Activated naive CD4-positive, alpha-beta T cell treated with anti-CD3 and anti-CD28 coated beads, Interleukin-2, amount 50 U/mL, for 72 hours (primary cell): ENCODE data around the gene GRM5. TPM values are rescaled to one million over a fixed set of nuclear protein-coding genes. Genes with fewer than 3 reads are reported as not detected.
A peak's percentile ranks its signal among the peaks of the same experiment; 100 is the strongest.

Experiments
- ATAC-seq, 2 donors: fragments of 150-1000 bp; cut with Tn5 transposase; 2 replicates each; pipeline ENCODE4 v1.10.0; 2021; ENCODE audit warnings: mild to moderate bottlenecking in 2 of 2, moderate library complexity in 2 of 2
- DNase-seq, 2 donors: peaks; one replicate each; pipeline ENCODE4 v3.0.0; 2021 to 2022; ENCODE audit warnings: low spot score in 2 of 2
- H3K27ac Mint-ChIP-seq, 2 donors: one replicate each; pipeline ENCODE4 v1.8.0; 2022; ENCODE audit warnings: mild to moderate bottlenecking in 2 of 2, mixed read lengths in 2 of 2
- H3K36me3 Mint-ChIP-seq, 2 donors: one replicate each; pipeline ENCODE4 v1.8.0; 2022; ENCODE audit warnings: mixed read lengths in 2 of 2
- H3K9me3 Mint-ChIP-seq, 2 donors: one replicate each; pipeline ENCODE4 v1.8.0; 2022; ENCODE audit warnings: mixed read lengths in 2 of 2
- total RNA-seq, 2 donors: library from RNA; stranded (reverse); gene quantifications; one replicate each; pipeline ENCODE4 v1.2.3, GENCODE V29; 2022

The GRM5 gene
- total RNA-seq, 2 donors from 2014 or later: not detected

DNA sequence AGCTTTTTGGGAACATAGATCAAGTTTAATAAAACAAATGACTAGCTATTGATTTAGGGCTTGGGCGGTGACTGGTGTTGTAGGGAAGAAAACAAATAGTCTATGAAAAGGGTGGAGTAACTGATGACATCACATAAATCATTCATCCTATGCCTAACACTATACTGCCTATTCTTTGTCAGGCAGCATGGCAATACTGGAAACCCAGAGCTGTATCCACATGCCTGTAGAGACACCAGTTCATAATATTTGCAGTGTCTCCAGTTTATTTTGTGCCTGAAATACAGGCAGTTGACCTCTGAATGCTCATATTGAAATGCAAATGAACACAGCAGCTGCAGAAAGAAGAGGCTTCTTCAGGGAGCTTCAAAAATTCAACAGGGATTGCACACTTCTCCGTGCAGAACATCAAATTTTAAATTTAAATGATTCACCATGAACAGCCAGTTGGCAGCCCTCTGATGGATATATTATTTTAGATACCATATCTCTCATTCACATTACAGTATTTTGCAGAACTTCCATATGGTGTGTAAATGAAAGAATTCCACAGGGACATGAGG, 445.1 kb downstream of the GRM5 start:
- H3K27ac Mint-ChIP-seq: no peak overlapping the region
- no peak for DNase-seq
- no peak for ATAC-seq
- no peaks in the 10 kb centered on the region for H3K36me3 Mint-ChIP-seq
- H3K9me3 Mint-ChIP-seq: no peaks in the 10 kb centered on the region

DNA sequence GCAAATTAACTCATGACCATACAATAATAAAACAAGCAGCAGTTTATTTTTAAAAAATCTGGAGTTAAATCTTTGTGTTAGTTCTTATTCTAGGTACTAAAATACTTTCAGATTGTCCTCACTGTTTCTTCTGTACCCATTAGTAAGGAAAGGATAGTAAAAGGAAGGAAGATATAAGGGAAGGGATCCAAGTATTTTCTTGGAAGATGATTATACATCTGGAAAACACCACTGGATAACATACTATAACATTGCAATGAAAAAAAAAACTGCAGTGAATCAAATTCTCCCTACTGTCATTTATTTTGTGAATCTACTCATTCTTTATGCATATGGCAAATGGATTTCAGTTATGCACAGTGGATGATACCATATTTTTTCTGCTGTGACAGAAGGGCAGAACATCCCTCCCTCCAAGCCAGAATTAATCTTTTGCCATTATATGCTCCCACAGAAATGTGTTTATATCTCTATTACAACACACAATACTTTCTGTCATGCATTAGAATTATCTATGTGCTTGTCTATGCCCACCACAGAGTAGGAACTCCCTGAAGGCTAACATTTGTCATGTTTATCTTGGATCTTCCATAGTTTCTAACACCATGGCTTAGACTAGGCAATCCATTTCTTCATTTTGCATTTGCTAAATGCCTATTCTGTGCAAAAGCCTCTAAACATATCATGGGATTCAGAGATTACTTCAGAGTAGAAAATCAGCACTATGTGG, 446.0 kb downstream of the GRM5 start:
- ATAC-seq (no peak), DNase-seq (no peak)
- no peak overlapping the region for H3K27ac Mint-ChIP-seq
- no peaks in the 10 kb centered on the region for H3K9me3 Mint-ChIP-seq
- H3K36me3 Mint-ChIP-seq: no peaks in the 10 kb centered on the region

DNA sequence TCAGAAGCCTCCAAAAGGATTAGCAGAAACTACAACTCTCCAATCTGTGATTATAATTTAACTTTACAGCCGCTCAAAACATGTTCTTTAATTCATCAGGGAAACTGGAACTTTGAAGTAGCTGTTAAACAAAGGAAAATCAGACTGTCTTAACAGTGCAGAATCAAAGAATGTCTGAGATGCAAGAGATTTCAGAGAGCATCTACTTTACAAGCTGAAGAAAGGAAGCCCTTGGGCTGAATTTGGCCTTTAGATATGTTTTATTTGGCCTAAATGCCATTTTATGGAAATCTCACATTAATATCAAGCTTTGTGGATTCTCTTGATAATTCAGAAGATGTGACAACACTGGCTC, 446.7 kb downstream of the GRM5 start:
- DNase-seq (no peak), ATAC-seq (no peak)
- Mint-ChIP-seq H3K9me3 (no peaks in the 10 kb centered on the region), H3K36me3 (no peaks in the 10 kb centered on the region), H3K27ac (no peak overlapping the region)

DNA sequence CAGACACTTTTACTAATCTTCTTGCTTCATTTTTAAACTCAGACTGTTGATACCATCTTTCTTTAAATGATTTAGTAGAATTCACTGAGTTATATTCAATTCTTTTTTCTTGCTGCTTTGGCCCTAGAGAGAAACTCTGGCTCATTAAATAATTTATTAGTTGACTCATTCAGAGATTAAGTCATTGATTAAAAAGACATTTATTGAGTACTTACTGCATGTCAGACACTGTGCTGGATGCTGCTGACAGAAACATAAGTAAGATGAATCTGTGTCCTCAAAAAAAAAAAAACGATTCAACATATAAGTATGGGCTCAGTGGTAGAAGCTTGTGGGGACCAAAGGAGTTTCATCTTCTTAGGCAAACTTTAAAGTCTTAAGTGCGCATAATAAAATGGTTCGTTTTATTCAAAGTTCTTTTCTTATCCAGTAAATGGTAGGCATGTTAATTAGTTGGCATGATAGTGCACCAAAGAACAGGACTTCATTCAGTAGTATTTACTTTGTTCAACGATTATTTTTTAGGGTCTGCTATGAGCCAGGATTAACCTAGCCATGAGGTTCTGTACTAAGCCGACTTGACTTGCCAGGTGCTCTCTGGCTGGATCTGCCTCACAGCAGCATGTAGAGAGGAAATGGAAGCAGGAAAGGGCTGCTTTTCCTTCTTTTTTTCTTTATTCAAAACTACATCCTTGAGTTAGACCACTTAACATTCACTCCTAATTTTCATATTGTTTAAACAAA, 447.3 kb downstream of the GRM5 start:
- DNase-seq (no peak), ATAC-seq (no peak)
- Mint-ChIP-seq H3K9me3 (no peaks in the 10 kb centered on the region), H3K36me3 (peaks cover 0 to 2% of the 10 kb centered on the region in 2 donors), H3K27ac (no peak overlapping the region)

DNA sequence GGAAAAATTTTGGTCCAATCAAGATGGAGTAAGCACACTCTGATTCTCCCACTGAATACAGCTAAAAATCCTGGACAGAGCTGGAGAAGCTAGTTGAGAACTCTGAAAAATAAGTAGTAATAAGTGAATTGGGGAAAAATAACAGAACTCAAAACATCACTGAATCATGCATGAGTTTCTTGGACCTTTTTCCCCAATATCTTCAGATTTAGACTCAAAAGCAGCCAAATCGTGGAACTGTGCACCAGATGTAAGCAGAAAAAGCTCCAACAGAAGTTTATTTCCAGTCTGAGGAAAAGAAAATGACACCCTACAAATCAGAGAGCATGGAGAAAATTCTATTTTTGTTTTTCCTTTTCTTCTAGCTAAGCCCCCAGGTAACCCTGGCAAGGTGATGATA, 448.6 kb downstream of the GRM5 start:
- Mint-ChIP-seq H3K36me3 (peaks cover 0 to 10% of the 10 kb centered on the region in 2 donors), H3K9me3 (no peaks in the 10 kb centered on the region), H3K27ac (no peak overlapping the region)
- ATAC-seq (no peak), DNase-seq (no peak)

DNA sequence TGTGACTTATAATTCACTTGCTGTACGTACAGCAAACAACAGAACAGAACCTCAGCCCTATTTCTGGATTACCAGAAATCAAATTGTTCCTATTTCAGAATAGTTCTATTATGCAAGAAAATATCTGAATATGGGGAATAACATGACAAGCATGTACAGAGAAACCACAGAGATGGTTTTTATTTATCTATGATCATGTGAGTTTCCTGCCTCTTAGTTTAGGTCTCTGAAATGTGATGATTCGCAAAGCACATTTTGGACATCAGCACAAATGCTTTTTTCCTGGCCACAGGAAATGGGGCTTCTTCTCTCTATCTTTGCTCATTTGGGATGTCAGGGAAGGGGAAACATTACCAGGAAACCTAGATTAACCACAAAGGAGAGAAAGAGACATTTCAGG, 461.5 kb downstream of the GRM5 start:
- DNase-seq (no peak), ATAC-seq (no peak)
- no peak overlapping the region for H3K27ac Mint-ChIP-seq

DNA sequence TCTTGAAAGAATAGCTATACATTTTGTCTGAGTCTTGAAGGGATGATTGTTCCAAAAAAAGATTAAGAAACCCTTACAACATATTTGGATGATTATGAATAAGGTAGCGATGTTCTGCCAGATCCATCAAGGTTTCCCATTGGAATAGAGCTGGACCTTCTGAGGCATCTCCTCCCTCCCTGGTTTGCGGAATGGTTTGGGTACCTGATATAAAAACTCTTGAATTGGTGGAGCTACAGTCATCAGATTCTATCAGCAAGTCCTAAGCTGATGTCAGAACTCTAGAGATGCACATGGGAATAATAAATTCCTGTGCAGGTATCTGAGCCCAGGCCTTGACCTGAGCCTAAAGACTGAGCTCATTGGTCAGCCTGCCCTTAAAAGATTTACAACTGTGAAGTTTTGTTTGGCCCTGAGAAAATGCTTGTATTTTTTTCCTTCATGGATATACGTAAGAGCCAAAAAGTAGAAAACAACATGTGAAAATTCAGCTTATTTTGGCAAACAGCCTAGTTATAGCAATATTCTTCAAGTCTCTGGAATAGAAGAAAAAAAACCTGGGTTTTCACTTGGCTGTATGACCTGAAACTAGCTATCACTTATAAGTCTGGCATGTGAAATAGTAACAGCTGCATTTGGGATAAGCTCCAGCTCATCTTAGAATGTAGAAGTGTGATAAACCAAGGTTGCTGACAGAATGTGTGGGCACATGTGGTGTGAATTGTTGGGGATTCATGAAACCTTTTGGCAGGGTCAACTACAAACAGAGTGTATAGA, 462.5 kb downstream of the GRM5 start:
- DNase-seq: no peak
- no peak overlapping the region for H3K27ac Mint-ChIP-seq

More for the DNA sequence above, 461.5 kb downstream of the GRM5 start:
- Mint-ChIP-seq H3K9me3 (peaks cover 4 to 8% of the 10 kb centered on the region in 2 donors), H3K36me3 (peaks cover 0 to 4% of the 10 kb centered on the region in 2 donors)

DNA sequence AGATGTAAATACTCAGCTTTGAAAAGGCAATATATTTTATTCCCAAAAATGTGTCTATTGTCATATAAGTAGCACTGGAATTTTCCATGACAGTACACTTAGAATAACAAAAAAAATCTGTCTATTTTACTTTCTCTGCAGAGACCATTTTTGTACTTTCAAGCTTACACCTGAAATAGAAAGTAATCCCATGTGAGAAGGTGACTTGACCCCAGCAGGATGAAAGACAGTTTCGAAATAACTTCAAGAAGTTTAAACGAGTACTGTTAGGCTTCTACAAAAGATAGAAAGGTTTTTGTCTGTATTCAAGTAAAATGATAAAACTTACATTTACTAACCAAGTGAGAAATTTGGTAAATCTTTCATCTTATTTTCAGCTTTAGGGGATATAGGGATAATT, 468.4 kb downstream of the GRM5 start:
- Mint-ChIP-seq H3K9me3 (no peaks in the 10 kb centered on the region), H3K27ac (no peak overlapping the region), H3K36me3 (no peaks in the 10 kb centered on the region)
- DNase-seq: no peak
- peak in 1 of 2 donors; percentile 75 for ATAC-seq

More for the DNA sequence above, 462.5 kb downstream of the GRM5 start:
- H3K9me3 Mint-ChIP-seq: peaks cover 4% of the 10 kb centered on the region in 2 donors
- no peak for ATAC-seq
- no peaks in the 10 kb centered on the region for H3K36me3 Mint-ChIP-seq

DNA sequence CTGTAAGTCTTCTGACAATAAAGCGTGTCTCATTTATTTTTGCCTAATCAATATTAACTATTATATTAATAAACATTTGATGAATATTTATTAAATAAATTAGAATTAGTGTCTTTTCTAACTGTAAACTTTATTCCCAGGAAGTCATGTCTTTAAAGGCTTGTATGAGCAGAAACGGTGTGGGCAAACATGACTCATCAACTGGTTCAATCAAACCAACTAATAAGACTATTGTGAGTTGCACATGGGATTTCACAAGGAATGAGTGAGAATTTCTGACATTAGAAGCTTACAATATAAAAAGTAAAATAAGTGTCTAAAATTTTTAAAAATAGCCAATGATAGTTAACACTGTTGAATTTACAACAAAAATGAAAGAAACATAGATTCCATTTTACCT, 469.0 kb downstream of the GRM5 start:
- no peak for ATAC-seq
- no peak overlapping the region for H3K27ac Mint-ChIP-seq
- H3K9me3 Mint-ChIP-seq: no peaks in the 10 kb centered on the region
- no peak for DNase-seq
- no peaks in the 10 kb centered on the region for H3K36me3 Mint-ChIP-seq

DNA sequence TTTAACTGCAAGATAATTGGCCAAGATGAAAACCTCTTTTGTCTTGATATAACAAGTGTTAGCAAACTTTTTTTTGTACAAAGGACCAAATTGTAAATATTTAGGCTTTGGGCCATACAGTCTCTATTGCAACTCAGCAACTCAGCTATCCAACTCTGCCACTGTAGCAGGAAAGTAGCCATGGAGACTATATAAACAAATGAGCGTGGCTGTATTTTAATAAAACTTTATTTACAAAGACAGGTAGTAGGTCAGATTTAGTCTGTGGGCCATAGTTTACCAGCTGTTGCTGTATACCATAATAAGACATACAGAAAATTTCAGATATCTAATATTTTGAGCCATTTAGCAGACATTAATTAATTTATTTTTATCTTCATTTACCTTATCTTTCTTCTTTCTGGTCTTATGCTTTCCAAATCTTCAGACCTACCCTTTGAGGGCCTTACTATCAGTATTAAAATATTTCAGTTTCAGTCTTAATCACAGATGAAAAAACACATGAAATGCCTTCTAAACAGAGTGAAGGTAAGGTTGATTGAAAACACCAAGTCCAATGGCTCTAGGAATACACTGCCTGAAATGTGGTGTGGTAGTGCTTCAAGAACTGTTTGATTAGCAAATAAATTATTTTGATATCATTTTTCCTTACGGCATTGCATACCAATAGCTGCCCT, 471.4 kb downstream of the GRM5 start:
- DNase-seq: no peak
- ATAC-seq: no peak
- no peaks in the 10 kb centered on the region for H3K36me3 Mint-ChIP-seq
- H3K27ac Mint-ChIP-seq: no peak overlapping the region
- no peaks in the 10 kb centered on the region for H3K9me3 Mint-ChIP-seq

DNA sequence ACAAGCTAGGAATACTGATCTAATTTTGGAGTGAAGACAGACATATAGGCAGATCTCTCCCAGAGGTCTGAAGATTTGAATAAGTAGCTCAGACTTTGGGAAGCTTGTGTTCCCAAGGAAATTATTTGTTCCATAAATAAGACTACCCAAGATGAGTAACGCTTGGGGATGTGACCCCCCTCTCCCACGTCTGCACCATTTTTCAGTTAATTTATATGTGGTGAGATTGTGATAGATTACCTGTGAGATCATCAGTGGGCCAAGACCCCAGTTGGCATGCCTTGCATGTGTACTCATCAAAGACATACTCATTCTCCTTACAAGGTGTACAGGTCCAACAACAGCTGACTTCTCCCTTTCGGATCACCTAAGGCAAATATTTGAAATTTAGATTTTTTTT, 475.4 kb downstream of the GRM5 start:
- Mint-ChIP-seq H3K9me3 (no peaks in the 10 kb centered on the region), H3K27ac (no peak overlapping the region)
- ATAC-seq: no peak

DNA sequence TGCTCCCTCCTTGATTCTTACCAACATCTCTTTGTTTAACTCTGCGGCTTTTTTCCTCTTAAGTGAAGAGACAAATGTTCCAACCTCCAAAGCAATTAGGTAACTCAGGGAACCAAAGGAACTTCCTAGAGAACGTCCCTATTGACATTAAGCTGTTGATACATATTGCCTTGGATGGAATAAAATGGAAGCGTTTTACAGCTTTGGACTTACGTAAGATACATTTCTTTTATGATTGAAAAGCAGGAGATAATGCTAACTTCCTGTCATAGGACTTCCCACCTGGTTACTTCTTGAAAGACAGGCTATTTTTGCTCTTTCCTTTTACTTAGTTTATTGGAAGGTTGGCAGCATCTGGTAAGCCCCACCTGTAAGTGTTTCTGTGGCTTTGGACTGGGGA, 482.5 kb downstream of the GRM5 start:
- no peak overlapping the region for H3K27ac Mint-ChIP-seq
- DNase-seq (no peak), ATAC-seq (no peak)
- no peaks in the 10 kb centered on the region for H3K36me3 Mint-ChIP-seq
- H3K9me3 Mint-ChIP-seq: no peaks in the 10 kb centered on the region

More for the DNA sequence above, 475.4 kb downstream of the GRM5 start:
- DNase-seq: no peak
- H3K36me3 Mint-ChIP-seq: no peaks in the 10 kb centered on the region

DNA sequence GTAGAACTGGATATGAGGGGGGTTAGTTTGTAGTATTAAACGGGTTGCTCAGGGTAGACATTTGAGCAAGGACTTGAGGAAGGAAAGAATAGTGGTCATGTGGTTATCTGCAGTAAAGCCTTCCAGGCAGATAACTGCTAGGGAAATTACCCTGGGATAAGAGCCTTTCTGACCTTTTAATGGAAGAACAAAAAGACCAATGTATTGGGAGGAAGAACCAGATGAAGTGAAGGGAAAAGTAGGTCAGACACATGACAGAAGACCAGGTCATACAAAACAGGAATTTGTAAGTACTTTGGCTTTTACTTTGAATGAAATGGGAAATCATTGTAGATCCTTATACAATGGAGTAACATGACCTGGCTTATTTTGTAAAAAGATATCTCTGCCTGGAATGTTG, 486.3 kb downstream of the GRM5 start:
- H3K9me3 Mint-ChIP-seq: no peaks in the 10 kb centered on the region
- ATAC-seq (no peak), DNase-seq (no peak)
- H3K27ac Mint-ChIP-seq: no peak overlapping the region
- H3K36me3 Mint-ChIP-seq: no peaks in the 10 kb centered on the region

DNA sequence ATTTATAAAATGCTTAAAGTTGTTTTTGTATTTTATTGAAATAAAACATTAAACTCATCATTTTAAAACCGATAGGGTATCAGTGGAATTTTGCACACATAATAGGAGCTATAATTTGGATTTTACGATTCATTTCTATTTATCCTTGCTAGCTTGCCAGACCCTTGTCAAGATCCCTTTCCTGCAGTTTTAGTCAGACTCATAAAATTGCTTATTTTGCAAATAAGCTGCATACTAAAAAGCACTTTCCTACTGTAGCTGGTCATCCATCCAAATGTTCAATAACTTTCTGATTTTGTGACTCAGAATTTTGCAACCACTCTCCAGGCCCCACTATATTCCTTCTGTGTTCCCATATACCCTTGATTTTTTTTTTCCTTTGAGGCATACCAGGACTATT, 489.0 kb downstream of the GRM5 start:
- no peak for DNase-seq
- Mint-ChIP-seq H3K9me3 (no peaks in the 10 kb centered on the region), H3K27ac (no peak overlapping the region), H3K36me3 (no peaks in the 10 kb centered on the region)
- ATAC-seq: no peak

DNA sequence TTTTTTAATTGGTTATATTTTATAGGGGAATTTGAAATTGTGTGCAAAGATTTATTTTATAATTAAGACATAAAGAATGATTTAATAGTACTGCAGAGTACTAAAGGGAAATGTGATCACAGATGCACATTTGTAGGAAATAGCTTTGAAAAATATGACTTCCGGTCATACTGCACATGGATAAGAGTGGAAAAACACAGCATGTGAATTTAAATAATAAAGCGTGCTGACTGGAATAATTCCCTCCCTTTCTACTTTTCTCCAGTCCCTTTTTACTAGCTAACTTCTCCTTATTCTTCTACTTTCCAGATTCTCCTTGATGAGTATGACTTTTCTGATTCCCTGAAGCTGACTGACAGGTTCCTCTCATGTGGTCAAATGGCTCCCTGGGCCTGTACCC, 489.9 kb downstream of the GRM5 start:
- Mint-ChIP-seq H3K36me3 (no peaks in the 10 kb centered on the region), H3K27ac (no peak overlapping the region), H3K9me3 (no peaks in the 10 kb centered on the region)
- DNase-seq: no peak
- peak in 1 of 2 donors; percentile 26 for ATAC-seq

DNA sequence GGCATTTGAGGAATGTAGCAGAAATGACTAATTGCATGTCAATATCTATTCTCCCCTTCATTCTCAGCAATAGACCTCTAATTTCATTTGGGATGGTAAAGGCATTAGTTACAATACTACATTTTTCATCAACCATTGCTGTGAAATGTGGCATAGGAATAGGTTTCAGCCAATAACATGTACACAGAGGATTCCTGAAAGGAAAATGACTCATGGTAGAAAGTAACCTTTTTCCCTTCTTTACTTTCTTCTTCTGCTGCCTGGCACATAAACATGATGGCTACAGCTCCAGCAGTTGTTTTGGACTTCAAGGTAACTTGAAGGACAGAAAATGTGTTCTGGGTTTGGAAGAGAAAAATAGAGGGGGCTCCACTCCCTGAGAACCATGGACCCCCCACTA, 496.4 kb downstream of the GRM5 start:
- no peak overlapping the region for H3K27ac Mint-ChIP-seq
- no peaks in the 10 kb centered on the region for H3K9me3 Mint-ChIP-seq
- H3K36me3 Mint-ChIP-seq: no peaks in the 10 kb centered on the region
- DNase-seq (no peak), ATAC-seq (no peak)

DNA sequence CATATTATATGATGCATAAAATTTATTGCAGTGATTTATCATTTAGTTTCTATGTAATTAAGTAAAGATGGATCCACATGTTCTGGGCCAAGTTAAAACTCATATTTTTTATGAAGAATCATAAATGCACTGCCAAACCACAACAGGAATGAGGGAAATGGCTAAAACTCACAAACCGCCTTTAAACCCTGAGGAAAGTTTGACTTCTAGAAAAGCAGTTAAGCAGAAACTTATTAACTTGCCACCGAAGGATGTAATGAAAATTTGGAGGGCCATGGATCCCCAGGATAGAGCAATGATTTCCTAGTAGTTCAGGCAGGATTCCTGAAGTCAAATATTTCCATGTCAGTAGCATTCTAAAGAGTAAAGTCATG, 510.0 kb downstream of the GRM5 start:
- H3K27ac Mint-ChIP-seq: no peak overlapping the region
- no peaks in the 10 kb centered on the region for H3K36me3 Mint-ChIP-seq
- H3K9me3 Mint-ChIP-seq: no peaks in the 10 kb centered on the region
- DNase-seq: no peak
- no peak for ATAC-seq
